ENCODE measurements around the gene ACY1. TPM values are rescaled to one million over a fixed set of nuclear protein-coding genes. Genes with fewer than 3 reads are reported as not detected.
A peak's percentile ranks its signal among the peaks of the same experiment; 100 is the strongest.

ACY1 gene
- total RNA-seq, 2 experiments from 2014 or later: 4.9 TPM

GRCh38 chr3:51950899-51951298, 32.4 kb upstream of the ACY1 start:
- Histone ChIP-seq H3K27me3 (ENCODE audit: control insufficient read depth in 1 of 2, insufficient read depth in 2 of 2, low read length in 2 of 2) (peaks cover 12 to 20% of the 10 kb centered on the region in 2 experiments), H3K9me3 (ENCODE audit: control insufficient read depth in 1 of 2, insufficient read depth in 1 of 2, low read length in 2 of 2) (peaks cover 0 to 6% of the 10 kb centered on the region in 2 experiments), H3K4me1 (ENCODE audit: insufficient read depth, low read length) (peaks cover 6% of the 10 kb centered on the region), H3K36me3 (ENCODE audit: insufficient read depth, low read length) (no peaks in the 10 kb centered on the region), H3K4me3 (ENCODE audit: low read length) (no peak overlapping the region), H3K27ac (ENCODE audit: low read depth in 1 of 2, low read length in 2 of 2) (no peak overlapping the region)
- no peak for ATAC-seq (ENCODE audit: poor library complexity)
- TF ChIP-seq, protein P1, sequence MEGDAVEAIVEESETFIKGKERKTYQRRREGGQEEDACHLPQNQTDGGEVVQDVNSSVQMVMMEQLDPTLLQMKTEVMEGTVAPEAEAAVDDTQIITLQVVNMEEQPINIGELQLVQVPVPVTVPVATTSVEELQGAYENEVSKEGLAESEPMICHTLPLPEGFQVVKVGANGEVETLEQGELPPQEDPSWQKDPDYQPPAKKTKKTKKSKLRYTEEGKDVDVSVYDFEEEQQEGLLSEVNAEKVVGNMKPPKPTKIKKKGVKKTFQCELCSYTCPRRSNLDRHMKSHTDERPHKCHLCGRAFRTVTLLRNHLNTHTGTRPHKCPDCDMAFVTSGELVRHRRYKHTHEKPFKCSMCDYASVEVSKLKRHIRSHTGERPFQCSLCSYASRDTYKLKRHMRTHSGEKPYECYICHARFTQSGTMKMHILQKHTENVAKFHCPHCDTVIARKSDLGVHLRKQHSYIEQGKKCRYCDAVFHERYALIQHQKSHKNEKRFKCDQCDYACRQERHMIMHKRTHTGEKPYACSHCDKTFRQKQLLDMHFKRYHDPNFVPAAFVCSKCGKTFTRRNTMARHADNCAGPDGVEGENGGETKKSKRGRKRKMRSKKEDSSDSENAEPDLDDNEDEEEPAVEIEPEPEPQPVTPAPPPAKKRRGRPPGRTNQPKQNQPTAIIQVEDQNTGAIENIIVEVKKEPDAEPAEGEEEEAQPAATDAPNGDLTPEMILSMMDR (IDR thresholded peaks at IDR 0.05): no peak
- Mint-ChIP-seq H3K27ac (no peak overlapping the region), H3K27me3 (peaks cover 28% of the 10 kb centered on the region), H3K4me3 (no peak overlapping the region), H3K4me1 (ENCODE audit: low read depth) (peaks cover 6% of the 10 kb centered on the region), H3K36me3 (ENCODE audit: low read depth) (no peaks in the 10 kb centered on the region), H3K9me3 (no peaks in the 10 kb centered on the region)
- POLR2A ChIA-PET: no interaction called here
- intact Hi-C loops (cut with DNase I, micrococcal nuclease): no loop called here
- DNase-seq: no peak
- CTCF ChIA-PET: no interaction called here

DNA sequence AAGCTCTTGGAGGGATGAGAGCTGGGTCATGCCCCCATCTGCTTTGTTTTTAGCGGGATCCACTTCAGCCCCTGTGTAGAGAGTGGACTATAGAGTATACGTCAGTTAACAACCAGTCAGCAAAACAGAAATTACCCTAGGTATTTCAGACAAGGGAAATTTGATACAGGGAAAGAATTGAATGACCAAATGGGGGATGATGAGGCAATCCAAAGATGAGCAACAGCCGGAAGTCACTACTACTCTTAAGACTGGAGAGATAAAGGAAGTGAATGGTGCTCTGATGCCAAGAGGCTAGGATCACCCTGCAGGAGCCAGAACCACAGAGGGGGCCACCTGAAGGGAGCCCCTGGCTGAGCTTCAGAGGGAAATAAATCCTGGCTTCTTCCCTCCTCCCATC, 29.9 kb upstream of the ACY1 start:
- DNase-seq (peak in 2 of 14 experiments; percentile 52 to 56), ATAC-seq (ENCODE audit: poor library complexity) (no peak)
- TF ChIP-seq, protein P1 (IDR thresholded peaks at IDR 0.05): no peak
- H3K27ac ChIP-seq (ENCODE audit: low read depth in 1 of 2, low read length in 2 of 2): no peak overlapping the region
- POLR2A ChIA-PET: interaction anchor here (0.6 to 0.8 kb wide), 2 partner anchors 29 to 1612 kb away, joined by 3 read pairs; no protein-coding TSS in a partner anchor
- H3K9me3 ChIP-seq (ENCODE audit: control insufficient read depth in 1 of 2, insufficient read depth in 1 of 2, low read length in 2 of 2): peaks cover 0 to 6% of the 10 kb centered on the region in 2 experiments
- peaks cover 20% of the 10 kb centered on the region for H3K4me1 ChIP-seq (ENCODE audit: insufficient read depth, low read length)
- H3K4me3 Mint-ChIP-seq: no peak overlapping the region
- peaks cover 6% of the 10 kb centered on the region for H3K4me1 Mint-ChIP-seq (ENCODE audit: low read depth)
- H3K36me3 ChIP-seq (ENCODE audit: insufficient read depth, low read length): peaks cover 2% of the 10 kb centered on the region
- intact Hi-C loops (cut with DNase I, micrococcal nuclease): no loop called here
- H3K36me3 Mint-ChIP-seq (ENCODE audit: low read depth): peaks cover 3% of the 10 kb centered on the region
- H3K4me3 ChIP-seq (ENCODE audit: low read length): no peak overlapping the region
- H3K27ac Mint-ChIP-seq: no peak overlapping the region
- no peaks in the 10 kb centered on the region for H3K9me3 Mint-ChIP-seq
- H3K27me3 Mint-ChIP-seq: peaks cover 32% of the 10 kb centered on the region
- H3K27me3 ChIP-seq (ENCODE audit: control insufficient read depth in 1 of 2, insufficient read depth in 2 of 2, low read length in 2 of 2): peaks cover 19 to 28% of the 10 kb centered on the region in 2 experiments
- CTCF ChIA-PET: interaction anchor here (3.9 kb wide), 1 partner anchor 20 kb away, joined by 11 read pairs; the partner anchor contains the start of gene ABHD14B

DNA sequence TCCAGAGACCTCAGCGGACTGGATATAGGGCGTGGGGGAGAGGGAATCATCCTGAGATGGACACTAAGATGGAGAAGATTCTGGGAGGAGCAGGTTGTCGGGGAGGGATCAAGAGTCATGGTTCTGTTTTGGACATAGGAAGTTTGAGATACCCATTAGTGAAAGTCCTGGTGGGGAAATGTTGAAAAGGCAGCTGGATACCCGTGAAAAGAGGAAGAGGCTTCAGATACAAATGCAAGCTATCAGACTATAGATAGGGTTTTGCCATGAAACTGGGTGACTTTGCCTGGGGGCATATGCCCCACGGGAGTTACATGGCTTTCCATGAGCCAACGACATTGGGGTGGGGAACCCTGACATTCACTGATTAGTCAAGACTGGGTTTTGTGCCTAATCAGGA, 29.2 kb upstream of the ACY1 start:
- Histone ChIP-seq H3K27ac (ENCODE audit: low read depth in 1 of 2, low read length in 2 of 2) (no peak overlapping the region), H3K4me1 (ENCODE audit: insufficient read depth, low read length) (peaks cover 20% of the 10 kb centered on the region), H3K36me3 (ENCODE audit: insufficient read depth, low read length) (peaks cover 2% of the 10 kb centered on the region), H3K4me3 (ENCODE audit: low read length) (no peak overlapping the region), H3K9me3 (ENCODE audit: control insufficient read depth in 1 of 2, insufficient read depth in 1 of 2, low read length in 2 of 2) (peaks cover 0 to 6% of the 10 kb centered on the region in 2 experiments), H3K27me3 (ENCODE audit: control insufficient read depth in 1 of 2, insufficient read depth in 2 of 2, low read length in 2 of 2) (peaks cover 19 to 28% of the 10 kb centered on the region in 2 experiments)
- intact Hi-C loops (cut with DNase I, micrococcal nuclease): no loop called here
- H3K36me3 Mint-ChIP-seq (ENCODE audit: low read depth): peaks cover 4% of the 10 kb centered on the region
- DNase-seq: no peak
- H3K9me3 Mint-ChIP-seq: no peaks in the 10 kb centered on the region
- peak overlapping the region; percentile 56 for H3K4me3 Mint-ChIP-seq
- TF ChIP-seq, protein P1 (IDR thresholded peaks at IDR 0.05): no peak
- peaks cover 6% of the 10 kb centered on the region for H3K4me1 Mint-ChIP-seq (ENCODE audit: low read depth)
- POLR2A ChIA-PET: interaction anchor here (1.0 kb wide), 1 partner anchor 42 kb away, joined by 3 read pairs; the partner anchor contains the start of gene RPL29
- CTCF ChIA-PET: interaction anchor here (3.9 kb wide), 1 partner anchor 20 kb away, joined by 11 read pairs; the partner anchor contains the start of gene ABHD14B
- no peak for ATAC-seq (ENCODE audit: poor library complexity)
- peaks cover 33% of the 10 kb centered on the region for H3K27me3 Mint-ChIP-seq
- H3K27ac Mint-ChIP-seq: no peak overlapping the region
